Measurements from ENCODE around the gene SLC25A41.

SLC25A41 gene

DNA sequence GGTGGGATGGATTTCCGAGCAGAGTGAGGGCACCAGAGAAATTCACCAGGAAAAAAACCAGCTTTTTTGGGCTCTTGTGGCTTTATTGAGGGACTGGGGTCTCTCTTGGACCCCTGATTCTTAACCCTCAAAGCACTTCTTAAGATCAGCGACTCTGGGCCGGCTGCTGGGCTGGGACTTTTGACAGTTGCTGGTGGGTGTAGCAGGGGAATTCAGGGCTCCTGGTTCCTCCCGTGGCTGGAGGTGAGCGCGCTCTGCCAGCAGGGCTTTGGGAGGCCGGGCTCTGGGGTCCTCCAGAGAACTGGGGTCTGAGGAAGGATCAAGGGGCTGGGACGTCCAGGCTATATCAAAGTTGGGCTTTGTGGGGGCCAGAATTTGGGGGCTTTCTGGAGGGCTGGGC lies 33.8 kb upstream of the SLC25A41 start:
- Mint-ChIP-seq H3K4me1 (peaks cover 33% of the 10 kb centered on the region), H3K27ac (no peak overlapping the region), H3K36me3 (peaks cover 36% of the 10 kb centered on the region), H3K9me3 (no peaks in the 10 kb centered on the region), H3K27me3 (no peaks in the 10 kb centered on the region), H3K4me3 (no peak overlapping the region)
- no peak for ATAC-seq

DNA sequence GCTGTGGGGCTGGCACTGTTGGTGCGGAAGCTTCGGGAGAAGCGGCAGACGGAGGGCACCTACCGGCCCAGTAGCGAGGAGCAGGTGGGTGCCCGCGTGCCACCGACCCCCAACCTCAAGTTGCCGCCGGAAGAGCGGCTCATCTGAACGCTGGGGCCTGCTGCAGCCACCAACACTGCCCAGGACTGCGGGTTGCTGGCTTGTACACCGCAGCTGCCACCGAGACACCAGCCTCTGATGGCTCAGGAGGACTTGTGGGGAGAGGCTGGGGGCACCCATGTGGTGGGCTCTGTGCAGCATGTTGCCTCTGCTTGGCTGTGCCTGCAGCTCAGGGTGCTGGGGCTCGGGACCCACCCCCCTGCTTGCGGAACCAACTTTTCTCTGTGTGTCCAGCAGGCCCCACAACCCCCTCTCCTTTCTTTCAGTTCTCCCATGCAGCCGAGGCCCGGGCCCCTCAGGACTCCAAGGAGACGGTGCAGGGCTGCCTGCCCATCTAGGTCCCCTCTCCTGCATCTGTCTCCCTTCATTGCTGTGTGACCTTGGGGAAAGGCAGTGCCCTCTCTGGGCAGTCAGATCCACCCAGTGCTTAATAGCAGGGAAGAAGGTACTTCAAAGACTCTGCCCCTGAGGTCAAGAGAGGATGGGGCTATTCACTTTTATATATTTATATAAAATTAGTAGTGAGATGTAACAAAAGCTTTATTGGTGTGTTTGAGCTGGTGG lies 33.1 kb upstream of the SLC25A41 start:
- H3K9me3 Mint-ChIP-seq, result no peaks in the 10 kb centered on the region
- peaks cover 33% of the 10 kb centered on the region for H3K4me1 Mint-ChIP-seq
- no peak overlapping the region for H3K4me3 Mint-ChIP-seq
- no peaks in the 10 kb centered on the region for H3K27me3 Mint-ChIP-seq
- no peak overlapping the region for H3K27ac Mint-ChIP-seq
- ATAC-seq, result no peak
- H3K36me3 Mint-ChIP-seq, result peaks cover 36% of the 10 kb centered on the region

DNA sequence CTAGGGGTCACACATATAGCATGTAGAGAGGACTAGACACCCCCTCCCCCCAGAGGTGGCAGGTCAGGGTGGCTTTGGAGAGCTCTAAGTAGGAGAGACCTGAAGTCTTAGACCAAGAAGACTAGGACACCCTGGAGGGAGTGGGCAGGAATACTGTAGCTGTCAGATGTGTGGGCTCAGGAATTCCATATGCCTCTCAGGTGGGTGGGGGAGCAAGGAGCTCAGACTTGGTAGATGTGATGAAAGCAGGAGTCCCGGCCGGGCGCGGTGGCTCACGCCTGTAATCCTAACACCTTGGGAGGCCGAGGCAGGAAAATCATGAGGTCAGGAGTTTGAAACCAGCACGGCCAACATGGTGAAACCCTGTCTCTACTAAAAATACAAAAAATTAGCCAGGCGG lies 32.1 kb upstream of the SLC25A41 start:
- no peak for ATAC-seq
- Mint-ChIP-seq H3K27me3 (no peaks in the 10 kb centered on the region), H3K36me3 (peaks cover 36% of the 10 kb centered on the region), H3K9me3 (no peaks in the 10 kb centered on the region), H3K4me1 (peaks cover 33% of the 10 kb centered on the region), H3K4me3 (no peak overlapping the region), H3K27ac (no peak overlapping the region)

DNA sequence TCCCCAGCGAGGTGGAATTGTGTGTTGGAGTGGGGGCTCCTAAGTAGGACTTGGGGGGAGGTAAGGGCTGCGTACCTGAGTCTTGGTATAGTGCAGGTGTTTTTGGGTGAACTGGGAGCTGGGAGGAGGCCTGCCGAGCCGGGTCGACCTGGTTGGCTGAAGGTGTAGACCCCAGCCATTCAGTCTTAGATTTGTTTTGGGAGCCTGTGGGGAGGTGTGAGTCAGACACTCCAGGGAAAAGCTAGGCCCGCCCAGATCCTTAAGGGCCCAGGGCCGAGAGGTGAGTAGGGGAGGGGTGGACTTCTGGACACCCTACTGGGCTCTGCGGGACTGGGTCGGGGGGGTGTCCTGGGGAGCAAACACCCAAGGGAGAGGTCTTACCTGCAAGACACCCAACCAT lies 31.4 kb upstream of the SLC25A41 start:
- peaks cover 31% of the 10 kb centered on the region for H3K36me3 Mint-ChIP-seq
- no peak overlapping the region for H3K4me3 Mint-ChIP-seq
- no peaks in the 10 kb centered on the region for H3K27me3 Mint-ChIP-seq
- peaks cover 33% of the 10 kb centered on the region for H3K4me1 Mint-ChIP-seq
- no peak for ATAC-seq
- no peak overlapping the region for H3K27ac Mint-ChIP-seq
- H3K9me3 Mint-ChIP-seq, result no peaks in the 10 kb centered on the region

DNA sequence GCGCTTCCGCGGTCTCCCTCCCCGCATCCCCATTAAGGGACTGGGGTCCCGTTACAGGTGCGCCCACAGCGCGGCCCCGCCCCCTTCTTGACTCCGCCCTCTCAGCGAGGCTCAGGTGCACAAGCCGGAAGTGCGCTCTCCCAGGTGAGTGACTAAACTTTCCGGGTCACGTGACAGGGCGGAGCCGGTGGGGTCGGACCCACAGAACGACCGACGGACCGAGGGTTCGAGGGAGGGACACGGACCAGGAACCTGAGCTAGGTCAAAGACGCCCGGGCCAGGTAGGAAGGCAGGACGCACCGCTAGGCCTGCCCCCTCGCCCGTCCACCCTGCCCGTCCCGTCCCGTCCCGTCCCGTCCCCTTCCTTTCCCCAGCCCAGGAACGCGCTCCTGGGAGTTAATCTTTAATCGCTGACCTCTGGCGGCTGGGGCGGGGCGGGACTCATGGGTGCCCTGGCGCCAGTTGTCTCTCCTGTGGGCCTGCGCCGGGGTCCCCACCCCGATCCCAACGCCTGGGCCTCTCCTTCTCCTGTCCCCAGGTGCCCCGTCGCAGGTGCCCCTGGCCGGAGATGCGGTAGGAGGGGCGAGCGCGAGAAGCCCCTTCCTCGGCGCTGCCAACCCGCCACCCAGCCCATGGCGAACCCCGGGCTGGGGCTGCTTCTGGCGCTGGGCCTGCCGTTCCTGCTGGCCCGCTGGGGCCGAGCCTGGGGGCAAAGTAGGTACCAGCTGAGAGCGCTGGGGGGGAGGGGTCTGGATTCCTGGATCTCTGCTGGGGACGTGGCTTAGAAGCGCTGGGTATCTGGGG lies 30.7 kb upstream of the SLC25A41 start, which contains the start of gene CRB3:
TSS of gene CRB3 (plus strand) at position 202 of the 804 bp plus-strand sequence. CDS start at position 633, 431 bp downstream.
- H3K9me3 Mint-ChIP-seq, result no peaks in the 10 kb centered on the region
- H3K4me3 Mint-ChIP-seq, result peak within 1 kb of the TSS; percentile 78
- peak within 1 kb of the TSS; percentile 74 for H3K27ac Mint-ChIP-seq
- H3K27me3 Mint-ChIP-seq, result no peaks in the 10 kb centered on the region
- H3K4me1 Mint-ChIP-seq, result peaks cover 33% of the 10 kb centered on the region
- H3K36me3 Mint-ChIP-seq, result peaks cover 25% of the 10 kb centered on the region
- ATAC-seq, result no peak

DNA sequence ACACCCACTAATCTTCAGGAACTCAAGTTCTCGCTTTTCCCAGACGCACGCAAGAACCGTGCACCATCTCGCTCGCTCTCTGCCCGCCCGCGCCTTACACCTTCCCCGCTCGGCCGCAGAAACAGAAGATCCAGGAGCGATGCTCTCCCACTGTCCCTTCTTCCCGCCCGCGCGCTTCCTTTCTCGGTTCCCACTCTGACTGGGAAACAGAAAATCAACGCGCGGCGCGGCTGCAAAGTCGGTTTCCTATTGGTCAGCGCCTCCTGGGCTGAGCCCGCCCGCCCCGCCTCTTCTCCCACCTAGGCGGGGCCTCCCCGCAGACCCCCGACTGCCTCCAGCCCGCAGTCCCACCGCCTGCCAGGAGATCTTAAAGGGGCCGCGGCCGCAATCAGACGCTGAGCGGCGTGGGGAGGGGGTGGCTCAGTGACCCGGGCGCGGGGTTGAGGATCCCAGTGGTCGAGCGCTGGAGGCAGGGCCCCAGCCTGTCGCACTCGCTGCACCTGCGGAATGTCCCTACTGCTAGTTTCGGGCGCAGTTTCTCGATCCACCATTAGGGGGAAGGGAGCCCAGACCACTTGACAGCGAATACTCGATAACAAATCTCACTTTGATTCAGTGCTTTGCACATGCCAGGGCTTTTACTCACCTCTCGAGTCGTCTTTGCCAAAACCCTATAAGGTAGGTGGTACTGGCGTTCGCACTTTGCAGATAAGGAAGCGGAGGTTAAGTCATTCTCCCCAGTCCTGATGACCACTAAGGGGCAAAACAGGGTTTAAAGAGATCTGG lies 26.7 kb upstream of the SLC25A41 start:
- peak; percentile 92 for ATAC-seq
- H3K36me3 Mint-ChIP-seq, result peaks cover 12% of the 10 kb centered on the region
- peak overlapping the region; percentile 84 for H3K4me3 Mint-ChIP-seq
- peaks cover 36% of the 10 kb centered on the region for H3K4me1 Mint-ChIP-seq
- no peaks in the 10 kb centered on the region for H3K27me3 Mint-ChIP-seq
- H3K27ac Mint-ChIP-seq, result peak overlapping the region; percentile 91
- H3K9me3 Mint-ChIP-seq, result no peaks in the 10 kb centered on the region

DNA sequence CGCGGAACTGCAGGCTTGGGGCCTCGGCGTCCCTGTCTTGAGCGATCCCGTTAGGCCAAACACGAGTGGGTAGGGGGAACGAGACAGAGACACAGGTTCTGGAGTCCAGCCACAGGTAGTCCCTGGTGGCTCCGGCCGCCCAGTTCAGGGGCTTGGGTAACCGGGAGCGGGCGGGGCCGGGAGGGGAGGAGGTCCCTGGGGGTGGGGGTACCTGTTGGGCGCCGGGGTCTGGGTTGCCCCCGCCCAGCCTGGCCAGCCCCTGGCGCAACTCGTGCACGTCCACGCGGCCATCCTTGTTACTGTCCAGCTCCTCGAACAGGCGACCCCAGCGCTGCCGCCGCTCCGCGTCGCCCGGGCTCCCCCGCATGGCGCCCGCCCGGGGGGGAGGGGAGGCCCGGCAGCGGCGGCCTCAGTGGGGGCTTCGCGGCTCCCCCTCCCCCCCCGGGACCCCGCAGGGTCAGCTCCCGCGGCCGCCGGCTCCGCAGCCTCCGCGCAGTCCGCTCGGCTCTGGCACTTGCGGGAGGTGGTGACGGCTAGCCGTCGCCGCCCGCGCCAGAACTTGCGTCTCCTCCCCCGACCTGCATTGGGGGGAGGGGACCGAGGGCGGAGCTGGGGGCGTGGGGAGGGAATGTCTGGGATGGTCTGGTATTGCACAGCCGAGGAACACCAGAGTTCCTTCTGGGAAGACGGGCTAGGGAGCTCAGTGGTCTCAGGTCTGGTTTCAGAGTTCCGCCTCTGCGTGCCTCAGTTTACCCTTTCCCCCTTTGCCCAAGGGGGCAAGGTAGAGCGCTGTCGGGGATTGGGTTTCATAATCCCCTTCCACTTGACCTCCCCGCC lies 25.9 kb upstream of the SLC25A41 start, which contains the start of gene SLC25A23:
TSS of gene SLC25A23 (minus strand) at position 531 of the 837 bp plus-strand sequence. CDS start at position 367, 164 bp downstream.
- H3K4me3 Mint-ChIP-seq, result peak within 1 kb of the TSS; percentile 87
- ATAC-seq, result peak; percentile 63
- H3K4me1 Mint-ChIP-seq, result peaks cover 28% of the 10 kb centered on the region
- no peaks in the 10 kb centered on the region for H3K9me3 Mint-ChIP-seq
- peaks cover 20% of the 10 kb centered on the region for H3K36me3 Mint-ChIP-seq
- H3K27me3 Mint-ChIP-seq, result no peaks in the 10 kb centered on the region
- H3K27ac Mint-ChIP-seq, result peak within 1 kb of the TSS; percentile 91

DNA sequence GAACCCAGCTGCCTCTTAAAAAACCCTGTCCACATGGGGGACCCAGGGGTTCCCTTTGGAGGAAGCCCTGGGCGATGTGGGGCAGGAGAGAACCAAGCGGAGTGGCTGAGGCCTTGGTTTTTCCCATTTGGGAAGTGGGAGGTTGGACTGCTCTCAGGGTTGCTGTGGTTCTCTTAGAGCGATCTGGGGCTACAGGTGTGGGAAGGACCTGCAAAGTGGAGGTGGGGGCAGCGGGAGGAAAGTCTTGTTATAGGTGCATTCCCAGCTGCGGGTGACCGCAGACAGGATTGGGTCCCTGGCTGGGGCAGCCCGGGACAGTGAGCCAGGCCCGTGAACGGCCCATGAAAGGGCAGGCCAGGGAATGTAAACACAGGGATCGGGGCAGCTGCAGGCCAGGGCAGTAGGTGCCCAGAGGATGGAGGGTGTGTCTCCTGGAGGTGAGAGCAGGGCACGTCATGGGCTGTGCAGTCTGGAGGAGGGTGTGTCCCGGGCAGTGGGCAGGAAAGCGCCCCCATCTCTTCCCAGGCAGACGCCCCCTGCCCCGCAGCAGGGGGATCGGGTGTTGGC lies 25.2 kb upstream of the SLC25A41 start:
- peak overlapping the region; percentile 82 for H3K27ac Mint-ChIP-seq
- H3K36me3 Mint-ChIP-seq, result peaks cover 27% of the 10 kb centered on the region
- peak overlapping the region; percentile 87 for H3K4me3 Mint-ChIP-seq
- no peak for ATAC-seq
- peaks cover 21% of the 10 kb centered on the region for H3K4me1 Mint-ChIP-seq
- H3K27me3 Mint-ChIP-seq, result no peaks in the 10 kb centered on the region
- peaks cover 4% of the 10 kb centered on the region for H3K9me3 Mint-ChIP-seq

DNA sequence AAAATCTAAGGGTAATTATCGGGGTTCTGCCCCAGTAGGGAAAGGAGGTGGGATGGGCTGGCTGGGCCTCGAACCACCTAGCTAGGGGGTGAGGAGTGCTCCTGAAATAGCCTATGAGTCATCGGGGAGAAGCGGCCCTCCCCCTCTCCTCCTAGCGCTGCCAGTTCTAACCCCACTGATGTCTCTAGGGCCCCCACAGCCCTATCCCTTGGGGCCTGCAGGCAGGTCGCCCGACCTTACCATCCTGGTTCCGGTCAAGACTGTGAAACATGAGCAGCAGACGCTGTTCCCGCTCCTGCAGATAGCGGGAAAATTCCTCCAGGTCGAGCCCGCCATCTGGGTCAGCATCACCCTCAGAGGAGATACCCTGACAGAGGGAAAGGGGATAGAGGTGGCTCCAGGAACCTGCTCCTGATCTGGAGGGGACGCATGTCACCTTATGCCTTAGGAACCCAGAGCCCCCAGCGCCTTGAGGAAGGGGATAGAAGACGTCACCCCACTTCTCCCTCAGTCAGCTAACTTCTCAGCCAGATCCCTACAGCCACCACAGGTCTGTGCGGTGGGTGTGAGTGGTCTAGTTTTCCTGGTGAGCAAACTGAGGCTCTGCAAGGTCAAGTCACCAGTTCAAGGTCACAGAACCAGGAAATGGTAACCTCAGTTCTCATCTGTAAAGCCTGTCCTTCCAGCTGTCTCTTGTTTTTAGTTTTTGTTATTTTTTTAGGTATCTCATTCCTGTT lies 24.6 kb upstream of the SLC25A41 start:
- Mint-ChIP-seq H3K9me3 (peaks cover 4% of the 10 kb centered on the region), H3K4me3 (peak overlapping the region; percentile 87), H3K36me3 (peaks cover 34% of the 10 kb centered on the region), H3K27ac (peak overlapping the region; percentile 82), H3K4me1 (peaks cover 20% of the 10 kb centered on the region), H3K27me3 (no peaks in the 10 kb centered on the region)
- ATAC-seq, result peak; percentile 46

DNA sequence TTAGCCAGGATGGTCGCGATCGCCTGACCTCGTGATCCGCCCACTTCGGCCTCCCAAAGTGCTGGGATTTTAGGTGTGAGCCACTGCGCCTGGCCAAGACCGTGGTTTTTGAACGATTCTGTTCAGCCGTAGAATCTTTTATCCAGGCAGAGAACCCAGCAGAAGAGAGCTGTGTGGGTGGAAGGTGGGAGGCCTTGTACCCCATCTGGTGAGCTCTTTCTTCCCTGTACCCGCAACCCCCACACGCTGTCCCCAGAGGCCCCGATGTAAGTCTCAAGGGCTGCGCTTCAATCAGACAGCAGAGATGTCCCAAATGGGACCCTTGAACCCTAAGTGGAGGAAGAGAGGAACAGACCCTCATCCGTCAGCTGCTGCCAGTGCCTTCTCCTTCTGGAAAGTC lies 22.4 kb upstream of the SLC25A41 start:
- no peak overlapping the region for H3K4me3 Mint-ChIP-seq
- no peak overlapping the region for H3K27ac Mint-ChIP-seq
- peaks cover 4% of the 10 kb centered on the region for H3K9me3 Mint-ChIP-seq
- H3K27me3 Mint-ChIP-seq, result no peaks in the 10 kb centered on the region
- H3K4me1 Mint-ChIP-seq, result peaks cover 20% of the 10 kb centered on the region
- peaks cover 51% of the 10 kb centered on the region for H3K36me3 Mint-ChIP-seq
- no peak for ATAC-seq

DNA sequence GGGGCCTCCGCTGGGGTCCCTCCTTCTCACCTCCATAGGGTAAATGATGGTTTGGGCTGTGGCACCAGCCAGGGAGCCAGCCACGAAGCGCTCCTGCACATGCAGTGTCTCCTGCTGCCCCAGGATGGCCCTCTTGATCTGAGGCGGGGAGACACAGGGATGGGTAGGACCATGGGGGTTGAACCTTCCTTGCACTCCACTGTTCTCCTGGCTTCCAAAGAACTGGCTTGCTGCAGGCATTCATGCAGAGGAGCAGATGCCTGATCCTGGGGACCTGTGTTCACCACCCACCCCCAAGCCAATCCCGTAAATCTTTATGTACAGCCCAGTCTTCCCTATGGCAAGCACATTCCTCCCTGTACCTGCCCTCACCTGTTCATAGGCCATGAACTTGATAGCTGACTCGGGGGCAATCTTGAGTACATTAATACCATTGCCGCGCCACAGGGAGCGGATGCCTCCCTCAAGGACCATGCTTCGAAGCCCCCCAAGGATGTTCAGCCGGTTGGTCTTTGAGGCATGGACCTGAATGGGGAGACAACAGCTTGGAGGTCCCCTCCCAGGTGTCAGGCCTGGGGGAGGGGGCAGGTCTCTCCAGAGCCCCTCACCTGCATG lies 20.5 kb upstream of the SLC25A41 start:
- Mint-ChIP-seq H3K9me3 (peaks cover 4% of the 10 kb centered on the region), H3K4me1 (peaks cover 19% of the 10 kb centered on the region), H3K4me3 (no peak overlapping the region), H3K27ac (no peak overlapping the region), H3K36me3 (peaks cover 59% of the 10 kb centered on the region), H3K27me3 (no peaks in the 10 kb centered on the region)
- no peak for ATAC-seq

DNA sequence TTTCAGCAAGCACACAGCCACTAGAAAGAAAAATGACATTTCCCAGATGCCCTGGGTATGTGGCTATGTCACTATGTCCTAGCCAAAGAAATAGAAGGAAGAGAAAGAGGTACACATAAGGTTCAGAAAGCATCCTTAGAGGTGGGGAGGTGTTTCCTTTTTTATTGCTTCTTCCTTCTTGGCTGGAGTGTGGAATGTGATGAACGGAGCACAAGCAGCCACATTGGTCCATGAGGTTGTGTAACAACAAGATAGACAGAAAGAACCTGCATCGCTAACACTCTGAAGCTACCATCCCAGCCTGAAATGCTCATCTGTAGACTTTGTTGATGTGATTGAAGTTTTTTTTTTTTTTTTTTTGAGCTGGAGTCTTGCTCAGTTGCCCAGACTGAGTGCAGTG lies 19.3 kb upstream of the SLC25A41 start:
- H3K4me3 Mint-ChIP-seq, result no peak overlapping the region
- peaks cover 59% of the 10 kb centered on the region for H3K36me3 Mint-ChIP-seq
- ATAC-seq, result no peak
- H3K9me3 Mint-ChIP-seq, result peaks cover 4% of the 10 kb centered on the region
- peaks cover 8% of the 10 kb centered on the region for H3K4me1 Mint-ChIP-seq
- no peaks in the 10 kb centered on the region for H3K27me3 Mint-ChIP-seq
- H3K27ac Mint-ChIP-seq, result no peak overlapping the region

DNA sequence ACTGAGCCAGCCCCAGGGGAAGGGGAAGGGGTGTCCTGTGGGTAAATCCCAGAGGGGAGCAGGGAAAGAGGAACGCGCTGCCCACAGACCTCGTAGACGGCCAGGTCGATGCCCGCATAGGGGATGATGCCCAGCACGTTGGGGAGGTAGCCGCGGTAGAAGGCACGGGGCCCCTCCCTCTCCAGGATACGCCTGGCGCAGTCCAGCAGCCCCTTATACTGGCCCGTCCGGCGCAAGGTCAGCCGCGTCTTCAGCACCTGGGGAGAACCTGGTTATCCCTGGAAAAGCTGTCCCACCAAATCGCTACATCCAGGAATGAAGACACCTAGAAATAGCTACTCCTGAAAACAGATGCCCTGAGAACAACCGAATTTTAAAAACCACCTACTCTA lies 18.7 kb upstream of the SLC25A41 start:
- H3K27ac Mint-ChIP-seq, result no peak overlapping the region
- no peak overlapping the region for H3K4me3 Mint-ChIP-seq
- peaks cover 59% of the 10 kb centered on the region for H3K36me3 Mint-ChIP-seq
- peaks cover 4% of the 10 kb centered on the region for H3K9me3 Mint-ChIP-seq
- no peak for ATAC-seq
- peaks cover under 1% of the 10 kb centered on the region for H3K4me1 Mint-ChIP-seq
- H3K27me3 Mint-ChIP-seq, result no peaks in the 10 kb centered on the region

All from stimulated activated memory B cell treated with anti-CD40 and anti-IgM and Interleukin-4, amounts not matched to agents 10 μg/mL and 1 μg/mL and 100 μg/mL, for 72 hours (primary cell).